DND-41 (cell line): ENCODE results near the gene SYNE1.

ENCODE experiments used
- CTCF ChIP-seq: IDR thresholded peaks from 2 replicates; pipeline ENCODE4 v1.5.1; 2012; ENCODE audit warnings: borderline replicate concordance, low read length, moderate library complexity, mild to moderate bottlenecking; ENCODE audit not compliant: poor library complexity, severe bottlenecking; ENCODE audit errors: extremely low read depth
- EZH2 ChIP-seq: IDR thresholded peaks from 3 replicates; pipeline ENCODE4 v1.6.1; 2012; ENCODE audit warnings: borderline replicate concordance, low read depth, mild to moderate bottlenecking, moderate library complexity, low read length, inconsistent platforms; ENCODE audit not compliant: severe bottlenecking

- TF ChIP-seq CTCF (no peak), EZH2 (no peak)
These were observed 53.3 kb downstream of the SYNE1 start for GRCh38 chr6:152583888-152584287.
